Stomach (tissue), 4 donors: ENCODE data around the gene C17orf100.

Source experiments
- CTCF ChIP-seq, 7 experiments: fragments of 450-650 bp in 4 of 7; fragments of 200-600 bp in 3 of 7; sonication (generic) in 3 of 7; IDR thresholded peaks; one replicate each; pipeline ENCODE4 v1.5.1; 2016 to 2019; ENCODE audit warnings: antibody characterized with exemption in 7 of 7, control low read depth in 2 of 7, mild to moderate bottlenecking in 1 of 7
- POLR2AphosphoS5 ChIP-seq, 3 donors: sonication (generic); formaldehyde crosslinking; IDR thresholded peaks; one replicate each; pipeline ENCODE4 v1.6.1; 2016; ENCODE audit warnings: antibody characterized with exemption in 3 of 3

- TF ChIP-seq POLR2AphosphoS5 (IDR thresholded peaks at IDR 0.05) (no peak), CTCF (IDR thresholded peaks at IDR 0.05) (no peak)
Observed at GRCh38 chr17:6636616-6637457, 14.7 kb upstream of the C17orf100 start.
